PFSK-1 (cell line): ENCODE results near the gene TNFRSF12A.

ENCODE experiments used
- FOXP2 ChIP-seq: optimal IDR thresholded peaks from 2 replicates; pipeline ENCODE3; 2011; ENCODE audit warnings: borderline replicate concordance, control low read depth, inconsistent platforms; ENCODE audit not compliant: insufficient read depth; ENCODE audit errors: extremely low read length, extremely low read depth
- POLR2AphosphoS5 ChIP-seq: IDR thresholded peaks from 2 replicates; pipeline ENCODE4 v1.6.1; 2012; ENCODE audit warnings: low read depth, mild to moderate bottlenecking, control low read depth, low read length, moderate library complexity
- SIN3A ChIP-seq: IDR thresholded peaks from 2 replicates; pipeline ENCODE4 v1.6.1; 2012; ENCODE audit warnings: mild to moderate bottlenecking, low read length, moderate library complexity, borderline replicate concordance; ENCODE audit not compliant: insufficient read depth
- TAF1 ChIP-seq: IDR thresholded peaks from 2 replicates; pipeline ENCODE4 v1.6.1; 2012; ENCODE audit warnings: low read length, control low read depth, borderline replicate concordance; ENCODE audit not compliant: insufficient read depth
- TF ChIP-seq, protein P1 (sequence below), 2 experiments: IDR thresholded peaks; 2 replicates each; pipeline versions ENCODE4 v1.6.1 to v1.8.0; 2011 to 2012; ENCODE audit warnings: low read depth in 2 of 2, low read length in 2 of 2, control low read depth in 1 of 2, inconsistent platforms in 1 of 2, mild to moderate bottlenecking in 1 of 2, moderate library complexity in 1 of 2; ENCODE audit not compliant: insufficient read depth in 1 of 2

TNFRSF12A gene

GRCh38 chr16:3029491-3030221 is 9.5 kb downstream of the TNFRSF12A start:
- TF ChIP-seq, protein P1, sequence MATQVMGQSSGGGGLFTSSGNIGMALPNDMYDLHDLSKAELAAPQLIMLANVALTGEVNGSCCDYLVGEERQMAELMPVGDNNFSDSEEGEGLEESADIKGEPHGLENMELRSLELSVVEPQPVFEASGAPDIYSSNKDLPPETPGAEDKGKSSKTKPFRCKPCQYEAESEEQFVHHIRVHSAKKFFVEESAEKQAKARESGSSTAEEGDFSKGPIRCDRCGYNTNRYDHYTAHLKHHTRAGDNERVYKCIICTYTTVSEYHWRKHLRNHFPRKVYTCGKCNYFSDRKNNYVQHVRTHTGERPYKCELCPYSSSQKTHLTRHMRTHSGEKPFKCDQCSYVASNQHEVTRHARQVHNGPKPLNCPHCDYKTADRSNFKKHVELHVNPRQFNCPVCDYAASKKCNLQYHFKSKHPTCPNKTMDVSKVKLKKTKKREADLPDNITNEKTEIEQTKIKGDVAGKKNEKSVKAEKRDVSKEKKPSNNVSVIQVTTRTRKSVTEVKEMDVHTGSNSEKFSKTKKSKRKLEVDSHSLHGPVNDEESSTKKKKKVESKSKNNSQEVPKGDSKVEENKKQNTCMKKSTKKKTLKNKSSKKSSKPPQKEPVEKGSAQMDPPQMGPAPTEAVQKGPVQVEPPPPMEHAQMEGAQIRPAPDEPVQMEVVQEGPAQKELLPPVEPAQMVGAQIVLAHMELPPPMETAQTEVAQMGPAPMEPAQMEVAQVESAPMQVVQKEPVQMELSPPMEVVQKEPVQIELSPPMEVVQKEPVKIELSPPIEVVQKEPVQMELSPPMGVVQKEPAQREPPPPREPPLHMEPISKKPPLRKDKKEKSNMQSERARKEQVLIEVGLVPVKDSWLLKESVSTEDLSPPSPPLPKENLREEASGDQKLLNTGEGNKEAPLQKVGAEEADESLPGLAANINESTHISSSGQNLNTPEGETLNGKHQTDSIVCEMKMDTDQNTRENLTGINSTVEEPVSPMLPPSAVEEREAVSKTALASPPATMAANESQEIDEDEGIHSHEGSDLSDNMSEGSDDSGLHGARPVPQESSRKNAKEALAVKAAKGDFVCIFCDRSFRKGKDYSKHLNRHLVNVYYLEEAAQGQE (IDR thresholded peaks at IDR 0.05; ENCODE audit: insufficient read depth in 1 of 2, low read depth in 2 of 2, low read length in 2 of 2): no peak
- TF ChIP-seq TAF1 (no peak), SIN3A (no peak), FOXP2 (no peak), POLR2AphosphoS5 (no peak)

DNA sequence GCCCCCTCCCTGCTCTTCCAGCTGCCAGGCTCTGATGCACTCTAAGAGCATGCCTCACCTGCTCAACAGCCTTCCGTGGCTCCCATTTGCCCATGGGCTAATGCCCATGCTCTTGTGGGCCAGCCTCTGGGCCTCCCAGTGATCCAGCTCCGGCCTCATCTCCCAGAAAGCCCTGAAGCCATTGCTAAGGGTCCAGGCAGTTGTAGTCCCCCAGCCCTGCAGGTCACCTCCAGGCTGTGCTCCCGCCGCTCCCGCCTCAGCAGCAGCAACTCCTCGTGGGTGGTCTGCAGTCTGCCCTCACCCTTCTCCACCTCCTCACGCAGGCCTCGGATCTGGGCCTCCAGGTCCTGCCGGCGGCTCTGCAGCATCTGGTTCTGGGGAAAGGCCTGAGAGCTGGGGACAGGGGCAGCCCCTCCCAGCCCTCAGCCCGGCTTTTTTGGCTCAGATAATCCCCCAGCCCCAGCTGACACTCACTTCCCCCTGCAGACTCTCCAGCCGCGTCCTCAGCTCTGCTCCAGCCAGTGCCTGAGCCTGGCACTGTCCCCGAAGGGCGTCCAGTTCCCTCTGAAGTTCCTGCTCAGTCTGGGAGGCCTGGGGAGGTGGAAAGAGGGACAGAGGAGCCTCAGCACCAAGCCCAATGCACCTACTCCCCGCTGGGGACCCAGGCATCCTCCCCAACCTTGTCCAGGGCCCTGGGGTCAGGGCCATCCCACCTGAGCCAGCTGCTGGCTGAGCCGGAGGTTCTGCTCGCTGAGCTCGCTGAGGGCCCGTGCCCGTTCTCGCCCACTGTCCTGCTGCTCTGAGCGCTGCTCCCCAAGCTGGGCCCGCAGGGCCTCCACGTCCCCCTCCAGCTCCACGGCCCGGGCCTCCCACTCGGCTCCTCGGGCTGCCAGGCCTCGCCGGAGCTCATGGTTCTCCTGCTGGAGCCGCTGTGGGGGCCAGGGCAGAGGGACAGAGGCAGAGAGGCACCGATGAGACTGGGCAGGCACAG is 10.3 kb downstream of the TNFRSF12A start:
- TF ChIP-seq SIN3A: no peak

DNA sequence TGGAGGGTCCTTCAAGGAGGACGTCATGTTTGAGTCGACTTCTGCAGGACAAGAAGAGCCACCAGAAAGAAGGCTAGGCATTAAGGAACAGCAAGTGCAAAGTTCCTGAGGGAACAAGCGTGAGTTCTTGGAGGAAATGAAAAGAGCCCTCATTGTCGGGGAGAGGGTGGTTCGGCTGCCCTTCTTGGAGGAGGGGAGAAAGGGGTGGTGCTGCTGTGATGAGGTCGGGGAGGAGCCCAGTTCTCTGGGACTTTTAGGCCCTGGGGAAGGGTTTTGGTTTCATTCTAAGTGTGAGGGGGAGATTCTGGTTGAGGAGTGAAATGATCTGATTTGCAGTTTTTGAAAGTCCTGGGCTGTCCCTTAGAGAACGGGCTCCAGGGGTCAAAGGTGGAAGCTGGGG is 12.5 kb downstream of the TNFRSF12A start:
- TF ChIP-seq FOXP2: no peak
- no peak for TF ChIP-seq SIN3A
- TF ChIP-seq, protein P1 (IDR thresholded peaks at IDR 0.05; ENCODE audit: insufficient read depth in 1 of 2, low read depth in 2 of 2, low read length in 2 of 2): no peak
- no peak for TF ChIP-seq POLR2AphosphoS5
- no peak for TF ChIP-seq TAF1

GRCh38 chr16:3035289-3035971 is 15.3 kb downstream of the TNFRSF12A start:
- no peak for TF ChIP-seq POLR2AphosphoS5
- TF ChIP-seq TAF1: no peak

DNA sequence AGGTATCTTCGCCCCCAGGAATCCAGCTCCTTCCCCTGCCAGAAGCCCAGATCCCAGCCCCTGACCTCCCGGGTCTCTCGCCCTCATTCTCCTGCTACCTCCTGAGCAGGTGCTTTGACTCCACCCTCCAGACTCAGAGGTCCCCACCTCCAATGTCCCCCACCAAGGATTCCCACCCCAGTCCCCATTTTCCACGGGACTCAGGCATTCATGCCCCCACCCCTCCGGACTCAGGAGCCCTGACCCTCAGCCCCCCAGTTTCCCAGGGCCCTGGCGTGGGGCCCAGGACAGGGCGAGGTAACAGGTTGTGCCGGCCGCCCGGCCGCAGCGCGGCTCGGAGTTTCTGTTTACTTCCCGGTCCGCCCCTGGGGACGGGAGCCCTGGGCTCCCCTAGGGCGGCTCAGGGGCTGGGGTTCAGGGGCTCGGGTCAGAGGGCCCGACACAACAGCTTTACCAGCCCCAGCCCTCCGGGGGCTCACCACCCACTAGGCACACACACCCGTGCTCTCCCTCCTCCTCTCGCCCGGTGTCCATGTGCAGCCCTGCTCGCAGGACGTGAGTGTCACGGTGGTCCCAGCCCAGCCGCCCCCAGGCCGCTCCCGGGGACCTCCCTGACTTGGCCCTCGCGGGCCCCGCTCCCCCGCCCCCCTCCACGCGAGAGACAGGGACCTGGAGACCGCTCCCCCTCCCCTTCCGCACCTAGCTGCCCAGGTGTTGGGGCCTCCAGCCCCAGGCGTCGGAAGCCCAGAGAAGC is 16.0 kb downstream of the TNFRSF12A start:
- TF ChIP-seq POLR2AphosphoS5 (no peak), TAF1 (no peak), FOXP2 (no peak), SIN3A (no peak)
- TF ChIP-seq, protein P1 (IDR thresholded peaks at IDR 0.05; ENCODE audit: insufficient read depth in 1 of 2, low read depth in 2 of 2, low read length in 2 of 2): no peak
